GM21367 (cell line): ENCODE results near the gene CATSPER3.

Experiments used
- ATAC-seq: cut with Tn5 transposase; IDR thresholded peaks from one replicate; pipeline ENCODE4 v1.9.1; 2021; ENCODE audit not compliant: unreplicated experiment

CATSPER3 gene

GRCh38 chr5:135010502-135011354 lies 43.0 kb downstream of the CATSPER3 start:
- ATAC-seq: no peak

GRCh38 chr5:135011355-135012032 lies 43.8 kb downstream of the CATSPER3 start:
- ATAC-seq: no peak

GRCh38 chr5:135012033-135012588 lies 44.4 kb downstream of the CATSPER3 start:
- ATAC-seq: no peak

- no peak for ATAC-seq
These were observed 45.3 kb downstream of the CATSPER3 start for GRCh38 chr5:135012951-135013391.

GRCh38 chr5:135013445-135013844 lies 45.7 kb downstream of the CATSPER3 start:
- no peak for ATAC-seq

GRCh38 chr5:135013947-135014570 lies 46.4 kb downstream of the CATSPER3 start:
- ATAC-seq: no peak

GRCh38 chr5:135015942-135016341 lies 48.2 kb downstream of the CATSPER3 start:
- no peak for ATAC-seq

- no peak for ATAC-seq
These were observed 49.2 kb downstream of the CATSPER3 start for GRCh38 chr5:135016861-135017290.

GRCh38 chr5:135018457-135018856 lies 50.8 kb downstream of the CATSPER3 start:
- no peak for ATAC-seq

- no peak for ATAC-seq
These were observed 51.6 kb downstream of the CATSPER3 start for GRCh38 chr5:135019314-135019713.

GRCh38 chr5:135020111-135020895 lies 52.6 kb downstream of the CATSPER3 start:
- ATAC-seq: no peak

GRCh38 chr5:135024956-135025729 lies 57.4 kb downstream of the CATSPER3 start:
- no peak for ATAC-seq

GRCh38 chr5:135025730-135026644 lies 58.3 kb downstream of the CATSPER3 start:
- no peak for ATAC-seq

GRCh38 chr5:135026645-135027265 lies 59.0 kb downstream of the CATSPER3 start:
- ATAC-seq: no peak

- ATAC-seq: no peak
These were observed 59.6 kb downstream of the CATSPER3 start for GRCh38 chr5:135027266-135027696.

GRCh38 chr5:135027697-135028615 lies 60.2 kb downstream of the CATSPER3 start:
- ATAC-seq: no peak

- ATAC-seq: no peak
These were observed 61.2 kb downstream of the CATSPER3 start for GRCh38 chr5:135028791-135029476.
